ENCODE data around the gene MDGA2. TPM values are rescaled to one million over a fixed set of nuclear protein-coding genes. Genes with fewer than 3 reads are reported as not detected.

MDGA2 gene
- total and polyA plus RNA-seq, 7 donors, result 0.01 TPM; not detected in 6

GRCh38 chr14:47438650-47439140 lies 236.7 kb downstream of the MDGA2 start:
- TF ChIP-seq, protein P1, sequence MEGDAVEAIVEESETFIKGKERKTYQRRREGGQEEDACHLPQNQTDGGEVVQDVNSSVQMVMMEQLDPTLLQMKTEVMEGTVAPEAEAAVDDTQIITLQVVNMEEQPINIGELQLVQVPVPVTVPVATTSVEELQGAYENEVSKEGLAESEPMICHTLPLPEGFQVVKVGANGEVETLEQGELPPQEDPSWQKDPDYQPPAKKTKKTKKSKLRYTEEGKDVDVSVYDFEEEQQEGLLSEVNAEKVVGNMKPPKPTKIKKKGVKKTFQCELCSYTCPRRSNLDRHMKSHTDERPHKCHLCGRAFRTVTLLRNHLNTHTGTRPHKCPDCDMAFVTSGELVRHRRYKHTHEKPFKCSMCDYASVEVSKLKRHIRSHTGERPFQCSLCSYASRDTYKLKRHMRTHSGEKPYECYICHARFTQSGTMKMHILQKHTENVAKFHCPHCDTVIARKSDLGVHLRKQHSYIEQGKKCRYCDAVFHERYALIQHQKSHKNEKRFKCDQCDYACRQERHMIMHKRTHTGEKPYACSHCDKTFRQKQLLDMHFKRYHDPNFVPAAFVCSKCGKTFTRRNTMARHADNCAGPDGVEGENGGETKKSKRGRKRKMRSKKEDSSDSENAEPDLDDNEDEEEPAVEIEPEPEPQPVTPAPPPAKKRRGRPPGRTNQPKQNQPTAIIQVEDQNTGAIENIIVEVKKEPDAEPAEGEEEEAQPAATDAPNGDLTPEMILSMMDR (IDR thresholded peaks at IDR 0.05), result no peak
- 21 to 25% (median 24%) methylated on average over 1 of the region's 1 CpG for WGBS, 3 donors

GRCh38 chr14:47435331-47435965 lies 240.0 kb downstream of the MDGA2 start:
- intact Hi-C loops (cut with DNase I), result no loop called here
- Histone ChIP-seq H3K36me3 (ENCODE audit: insufficient read depth in 1 of 2, low read depth in 1 of 2) (no peaks in the 10 kb centered on the region), H3K27ac (no peak overlapping the region), H3K4me3 (no peak overlapping the region), H3K27me3 (ENCODE audit: insufficient read depth in 3 of 3, low read length in 2 of 3) (no peaks in the 10 kb centered on the region), H3K4me1 (no peaks in the 10 kb centered on the region), H3K9me3 (no peaks in the 10 kb centered on the region)
- 39 to 46% (median 44%) methylated on average over 1 of the region's 1 CpG for WGBS, 3 donors
- no peak for DNase-seq
- ATAC-seq, result no peak
- TF ChIP-seq, protein P1 (IDR thresholded peaks at IDR 0.05), result no peak

More at GRCh38 chr14:47438650-47439140, 236.7 kb downstream of the MDGA2 start:
- Histone ChIP-seq H3K4me3 (no peak overlapping the region), H3K27ac (no peak overlapping the region), H3K27me3 (ENCODE audit: insufficient read depth in 3 of 3, low read length in 2 of 3) (no peaks in the 10 kb centered on the region), H3K9me3 (no peaks in the 10 kb centered on the region), H3K36me3 (ENCODE audit: insufficient read depth in 1 of 2, low read depth in 1 of 2) (no peaks in the 10 kb centered on the region), H3K4me1 (no peaks in the 10 kb centered on the region)
- intact Hi-C loops (cut with DNase I), result no loop called here
- ATAC-seq (no peak), DNase-seq (no peak)

GRCh38 chr14:47427629-47428028 lies 247.8 kb downstream of the MDGA2 start:
- WGBS, 3 donors, result 30 to 39% (median 34%) methylated on average over 2 of the region's 2 CpGs
- DNase-seq, result no peak
- Histone ChIP-seq H3K27me3 (ENCODE audit: insufficient read depth in 3 of 3, low read length in 2 of 3) (no peaks in the 10 kb centered on the region), H3K9me3 (no peaks in the 10 kb centered on the region), H3K27ac (no peak overlapping the region), H3K4me3 (no peak overlapping the region), H3K36me3 (ENCODE audit: insufficient read depth in 1 of 2, low read depth in 1 of 2) (no peaks in the 10 kb centered on the region), H3K4me1 (no peaks in the 10 kb centered on the region)
- TF ChIP-seq, protein P1 (IDR thresholded peaks at IDR 0.05), result no peak
- intact Hi-C loops (cut with DNase I), result no loop called here
- no peak for ATAC-seq

GRCh38 chr14:47425302-47425701 lies 250.1 kb downstream of the MDGA2 start:
- intact Hi-C loops (cut with DNase I), result no loop called here
- DNase-seq (no peak), ATAC-seq (no peak)
- WGBS, 3 donors, result 47 to 55% (median 47%) methylated on average over 4 of the region's 4 CpGs
- no peak overlapping the region for H3K4me3 ChIP-seq
- H3K27me3 ChIP-seq (ENCODE audit: insufficient read depth in 3 of 3, low read length in 2 of 3), result no peaks in the 10 kb centered on the region
- no peaks in the 10 kb centered on the region for H3K9me3 ChIP-seq
- TF ChIP-seq, protein P1 (IDR thresholded peaks at IDR 0.05), result no peak
- no peaks in the 10 kb centered on the region for H3K4me1 ChIP-seq
- no peak overlapping the region for H3K27ac ChIP-seq
- H3K36me3 ChIP-seq (ENCODE audit: insufficient read depth in 1 of 2, low read depth in 1 of 2), result no peaks in the 10 kb centered on the region

DNA sequence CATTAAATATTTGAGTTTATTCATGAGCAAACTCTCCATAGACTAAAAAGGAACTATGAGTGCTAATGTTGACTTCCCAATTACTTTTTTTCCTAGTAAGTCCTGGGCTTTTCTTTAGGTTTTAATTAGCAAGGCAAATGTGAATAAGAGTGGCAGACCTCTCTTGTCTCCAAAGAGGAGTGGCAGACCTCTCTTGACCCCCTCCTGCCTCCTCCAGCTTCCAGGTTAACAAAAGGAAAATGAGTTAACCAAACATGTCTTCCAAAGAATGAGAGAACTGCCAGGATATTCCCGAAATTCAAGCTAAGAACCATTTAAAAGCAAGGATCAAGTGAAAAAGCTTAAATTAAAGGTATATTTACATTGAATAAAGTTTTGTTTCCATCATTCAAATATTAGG lies 253.2 kb downstream of the MDGA2 start:
- TF ChIP-seq, protein P1 (IDR thresholded peaks at IDR 0.05), result no peak
- 39 to 54% (median 44%) methylated on average over 1 of the region's 1 CpG for WGBS, 3 donors
- intact Hi-C loops (cut with DNase I), result no loop called here
- no peaks in the 10 kb centered on the region for H3K36me3 ChIP-seq (ENCODE audit: insufficient read depth in 1 of 2, low read depth in 1 of 2)
- no peaks in the 10 kb centered on the region for H3K4me1 ChIP-seq
- no peaks in the 10 kb centered on the region for H3K9me3 ChIP-seq
- no peak overlapping the region for H3K4me3 ChIP-seq
- no peaks in the 10 kb centered on the region for H3K27me3 ChIP-seq (ENCODE audit: insufficient read depth in 3 of 3, low read length in 2 of 3)
- H3K27ac ChIP-seq, result no peak overlapping the region
- no peak for ATAC-seq
- no peak for DNase-seq
